ENCODE measurements around the gene MPEG1.

DNA sequence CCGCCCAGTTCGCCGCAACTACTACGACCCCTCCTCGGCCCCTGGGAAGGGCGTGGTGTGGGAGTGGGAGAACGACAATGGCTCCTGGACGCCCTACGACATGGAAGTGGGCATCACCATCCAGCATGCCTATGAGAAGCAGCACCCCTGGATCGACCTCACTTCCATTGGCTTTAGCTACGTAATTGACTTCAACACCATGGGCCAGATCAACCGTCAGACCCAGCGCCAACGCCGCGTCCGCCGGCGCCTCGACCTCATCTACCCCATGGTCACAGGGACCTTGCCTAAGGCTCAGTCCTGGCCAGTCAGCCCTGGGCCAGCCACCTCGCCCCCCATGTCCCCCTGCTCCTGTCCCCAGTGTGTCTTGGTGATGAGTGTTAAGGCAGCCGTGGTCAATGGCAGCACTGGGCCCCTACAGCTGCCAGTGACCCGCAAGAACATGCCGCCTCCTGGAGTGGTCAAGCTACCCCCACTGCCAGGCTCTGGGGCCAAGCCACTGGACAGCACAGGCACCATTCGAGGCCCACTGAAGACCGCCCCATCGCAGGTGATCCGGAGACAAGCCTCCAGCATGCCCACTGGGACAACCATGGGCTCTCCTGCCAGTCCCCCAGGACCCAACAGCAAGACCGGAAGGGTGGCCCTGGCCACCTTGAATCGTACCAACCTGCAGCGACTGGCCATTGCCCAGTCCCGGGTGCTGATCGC is 30.8 kb downstream of the MPEG1 start:
- TF ChIP-seq, protein P1, sequence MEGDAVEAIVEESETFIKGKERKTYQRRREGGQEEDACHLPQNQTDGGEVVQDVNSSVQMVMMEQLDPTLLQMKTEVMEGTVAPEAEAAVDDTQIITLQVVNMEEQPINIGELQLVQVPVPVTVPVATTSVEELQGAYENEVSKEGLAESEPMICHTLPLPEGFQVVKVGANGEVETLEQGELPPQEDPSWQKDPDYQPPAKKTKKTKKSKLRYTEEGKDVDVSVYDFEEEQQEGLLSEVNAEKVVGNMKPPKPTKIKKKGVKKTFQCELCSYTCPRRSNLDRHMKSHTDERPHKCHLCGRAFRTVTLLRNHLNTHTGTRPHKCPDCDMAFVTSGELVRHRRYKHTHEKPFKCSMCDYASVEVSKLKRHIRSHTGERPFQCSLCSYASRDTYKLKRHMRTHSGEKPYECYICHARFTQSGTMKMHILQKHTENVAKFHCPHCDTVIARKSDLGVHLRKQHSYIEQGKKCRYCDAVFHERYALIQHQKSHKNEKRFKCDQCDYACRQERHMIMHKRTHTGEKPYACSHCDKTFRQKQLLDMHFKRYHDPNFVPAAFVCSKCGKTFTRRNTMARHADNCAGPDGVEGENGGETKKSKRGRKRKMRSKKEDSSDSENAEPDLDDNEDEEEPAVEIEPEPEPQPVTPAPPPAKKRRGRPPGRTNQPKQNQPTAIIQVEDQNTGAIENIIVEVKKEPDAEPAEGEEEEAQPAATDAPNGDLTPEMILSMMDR (IDR thresholded peaks at IDR 0.05), result no peak
- no peak for TF ChIP-seq POLR2A (IDR thresholded peaks at IDR 0.05)
